Kidney capillary endothelial cell (primary cell): ENCODE data around the gene SPON2.
A peak's percentile ranks its signal among the peaks of the same experiment; 100 is the strongest.

Experiments used
- DNase-seq: peaks from one replicate; pipeline ENCODE4 v3.0.0-alpha.2; 2018; ENCODE audit warnings: low spot score

SPON2 gene

GRCh38 chr4:1172971-1173757 lies 781 bp upstream of the SPON2 start:
- DNase-seq = no peak

- no peak for DNase-seq
Measured at GRCh38 chr4:1171311-1172227, 814 bp downstream of the SPON2 start.

- no peak for DNase-seq
Measured at GRCh38 chr4:1170976-1171310, 1.4 kb downstream of the SPON2 start.

- DNase-seq = no peak
Measured at GRCh38 chr4:1170156-1170975, 2.0 kb downstream of the SPON2 start.

- DNase-seq = no peak
Measured at GRCh38 chr4:1169691-1170096, 2.7 kb downstream of the SPON2 start.

GRCh38 chr4:1169171-1169671 lies 3.2 kb downstream of the SPON2 start:
- no peak for DNase-seq

GRCh38 chr4:1168191-1169101 lies 3.9 kb downstream of the SPON2 start:
- DNase-seq = no peak

GRCh38 chr4:1167244-1167949 lies 5.0 kb downstream of the SPON2 start:
- peak; percentile 59 for DNase-seq

GRCh38 chr4:1166509-1167243 lies 5.7 kb downstream of the SPON2 start:
- no peak for DNase-seq

GRCh38 chr4:1164956-1165545 lies 7.3 kb downstream of the SPON2 start:
- DNase-seq = no peak

- DNase-seq = no peak
Measured at GRCh38 chr4:1164444-1164843, 7.9 kb downstream of the SPON2 start.

- no peak for DNase-seq
Measured at GRCh38 chr4:1164040-1164439, 8.3 kb downstream of the SPON2 start.

GRCh38 chr4:1160351-1160750 lies 12.0 kb downstream of the SPON2 start:
- DNase-seq = no peak

- DNase-seq = no peak
Measured at GRCh38 chr4:1156069-1156468, 16.3 kb downstream of the SPON2 start.

- DNase-seq = no peak
Measured at GRCh38 chr4:1155314-1155713, 17.1 kb downstream of the SPON2 start.

GRCh38 chr4:1154523-1155182 lies 17.7 kb downstream of the SPON2 start:
- no peak for DNase-seq

- no peak for DNase-seq
Measured at GRCh38 chr4:1154126-1154522, 18.3 kb downstream of the SPON2 start.

- DNase-seq = no peak
Measured at GRCh38 chr4:1153567-1154090, 18.8 kb downstream of the SPON2 start.

GRCh38 chr4:1152290-1152689 lies 20.1 kb downstream of the SPON2 start:
- DNase-seq = no peak
